ENCODE measurements around the gene CDC25B. TPM values are rescaled to one million over a fixed set of nuclear protein-coding genes. Genes with fewer than 3 reads are reported as not detected.

Gene CDC25B
- total RNA-seq, 1 experiment from 2014 or later = 223 TPM

GRCh38 chr20:3800256-3800877, 4.3 kb downstream of the CDC25B start:
- ChIA-PET POLR2A (interaction anchor here (2.7 kb wide), 1 partner anchor 13 kb away, joined by 13 read pairs; no protein-coding TSS in a partner anchor), RAD21 (ENCODE audit: low non-redundant PET in 1 of 2, low total read pairs in 2 of 2, uncharacterized antibody in 2 of 2, unreplicated experiment in 2 of 2) (no interaction called here), CTCF (interaction anchor here (1.2 kb wide), 1 partner anchor 18 kb away, joined by 5 read pairs; no protein-coding TSS in a partner anchor)
- Histone ChIP-seq H3K79me2 (ENCODE audit: insufficient read depth, low read length) (peaks cover 67% of the 10 kb centered on the region), H4K20me1 (ENCODE audit: insufficient read depth) (no peaks in the 10 kb centered on the region), H3K4me2 (ENCODE audit: low read length) (peak overlapping the region; percentile 26), H3K9ac (ENCODE audit: low read length) (peak overlapping the region; percentile 95; the same call in 1 of the 2 replicates), H3K4me3 (replicated peaks in 1 of 2; ENCODE audit: low read depth in 1 of 2, low read length in 2 of 2) (no peak overlapping the region), H3K36me3 (ENCODE audit: control insufficient read depth in 1 of 2, insufficient read depth in 2 of 2, low read length in 2 of 2) (peaks cover 34 to 65% of the 10 kb centered on the region in 2 experiments), H2AFZ (ENCODE audit: low read depth, low read length, poor library complexity, severe bottlenecking) (no peak overlapping the region), H3K4me1 (ENCODE audit: control insufficient read depth in 1 of 2, insufficient read depth in 2 of 2, low read length in 2 of 2) (peaks cover 32 to 71% of the 10 kb centered on the region in 2 experiments), H3K9me3 (ENCODE audit: control insufficient read depth in 1 of 2, insufficient read depth in 1 of 2, low read depth in 1 of 2, low read length in 2 of 2) (no peaks in the 10 kb centered on the region), H3K27ac (ENCODE audit: low read depth, low read length) (peak overlapping the region; percentile 41; the same call in 1 of the 2 replicates), H3K27me3 (ENCODE audit: insufficient read depth, low read length) (no peaks in the 10 kb centered on the region), H3K9me2 (ENCODE audit: insufficient read depth) (no peaks in the 10 kb centered on the region)
- TF ChIP-seq JUND (IDR thresholded peaks at IDR 0.05) (no peak), SIN3A (IDR thresholded peaks at IDR 0.05; ENCODE audit: low read depth) (no peak)
- intact Hi-C loops (cut with micrococcal nuclease) = no loop called here
- DNase-seq (ENCODE audit: low read depth, low spot score) (no peak), ATAC-seq (no peak)
- BruUV-seq (replicated peaks) = no TSS peak

DNA sequence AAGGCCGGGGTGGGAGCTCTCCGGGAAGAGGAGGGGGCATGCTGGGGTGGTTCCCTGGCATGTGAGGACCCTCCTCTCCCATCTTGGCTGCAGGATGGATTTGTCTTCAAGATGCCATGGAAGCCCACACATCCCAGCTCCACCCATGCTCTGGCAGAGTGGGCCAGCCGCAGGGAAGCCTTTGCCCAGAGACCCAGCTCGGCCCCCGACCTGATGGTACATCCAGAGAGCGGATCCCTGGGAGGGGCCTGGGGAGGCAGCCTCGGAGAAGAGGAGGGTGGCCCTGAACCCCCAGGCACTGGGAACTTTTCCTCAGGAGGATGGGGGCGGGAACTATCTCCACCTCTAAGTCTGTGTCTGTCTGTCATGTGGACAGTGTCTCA, 4.8 kb downstream of the CDC25B start:
- POLR2A ChIA-PET = interaction anchor here (2.7 kb wide), 1 partner anchor 13 kb away, joined by 13 read pairs; no protein-coding TSS in a partner anchor

More for the DNA sequence above, 4.8 kb downstream of the CDC25B start:
- Histone ChIP-seq H3K9me2 (ENCODE audit: insufficient read depth) (no peaks in the 10 kb centered on the region), H3K9me3 (ENCODE audit: control insufficient read depth in 1 of 2, insufficient read depth in 1 of 2, low read depth in 1 of 2, low read length in 2 of 2) (no peaks in the 10 kb centered on the region), H3K36me3 (ENCODE audit: control insufficient read depth in 1 of 2, insufficient read depth in 2 of 2, low read length in 2 of 2) (peaks cover 34 to 69% of the 10 kb centered on the region in 2 experiments), H3K4me3 (replicated peaks in 1 of 2; ENCODE audit: low read depth in 1 of 2, low read length in 2 of 2) (no peak overlapping the region), H3K4me1 (ENCODE audit: control insufficient read depth in 1 of 2, insufficient read depth in 2 of 2, low read length in 2 of 2) (peaks cover 37 to 71% of the 10 kb centered on the region in 2 experiments), H4K20me1 (ENCODE audit: insufficient read depth) (no peaks in the 10 kb centered on the region), H3K4me2 (ENCODE audit: low read length) (no peak overlapping the region), H3K9ac (ENCODE audit: low read length) (0 out of 2 replicates have a peak overlapping the region, but pooled peaks have one; percentile 95), H3K27ac (ENCODE audit: low read depth, low read length) (peak overlapping the region; percentile 41; the same call in 1 of the 2 replicates), H3K27me3 (ENCODE audit: insufficient read depth, low read length) (no peaks in the 10 kb centered on the region), H3K79me2 (ENCODE audit: insufficient read depth, low read length) (peaks cover 67% of the 10 kb centered on the region), H2AFZ (ENCODE audit: low read depth, low read length, poor library complexity, severe bottlenecking) (no peak overlapping the region)
- DNase-seq (ENCODE audit: low read depth, low spot score) (no peak), ATAC-seq (no peak)
- ChIA-PET RAD21 (ENCODE audit: low non-redundant PET in 1 of 2, low total read pairs in 2 of 2, uncharacterized antibody in 2 of 2, unreplicated experiment in 2 of 2) (no interaction called here), CTCF (interaction anchor here (1.2 kb wide), 1 partner anchor 17 kb away, joined by 5 read pairs; no protein-coding TSS in a partner anchor)
- TF ChIP-seq POLR2AphosphoS5 (IDR thresholded peaks at IDR 0.05; ENCODE audit: low read depth, low read length) (no peak; the same call in 1 of the 2 replicates), YY1 (IDR thresholded peaks at IDR 0.05; ENCODE audit: extremely low read depth, insufficient replicate concordance, low read depth, low read length) (no peak), RAD21 (IDR thresholded peaks at IDR 0.05; ENCODE audit: low read depth) (no peak), SIN3A (IDR thresholded peaks at IDR 0.05; ENCODE audit: low read depth) (no peak), EZH2 (IDR thresholded peaks at IDR 0.05) (no peak), SP1 (IDR thresholded peaks at IDR 0.05; ENCODE audit: low read depth) (no peak), EZH2phosphoT487 (IDR thresholded peaks at IDR 0.05; ENCODE audit: borderline replicate concordance) (no peak), FOSL1 (IDR thresholded peaks at IDR 0.05; ENCODE audit: low read depth) (no peak), CBX3 (IDR thresholded peaks at IDR 0.05; ENCODE audit: low read depth) (no peak), POLR2A (IDR thresholded peaks at IDR 0.05; ENCODE audit: borderline replicate concordance, extremely low read depth, insufficient read depth, insufficient read length) (no peak), JUND (IDR thresholded peaks at IDR 0.05) (no peak), CEBPB (IDR thresholded peaks at IDR 0.05; ENCODE audit: low read depth) (no peak), ZFX (IDR thresholded peaks at IDR 0.05) (no peak)
- intact Hi-C loops (cut with micrococcal nuclease) = no loop called here
- no TSS peak for BruUV-seq (replicated peaks)

Data from HCT116 (cell line).